GM23338 (cell line): ENCODE data around the gene TM7SF3. TPM values are rescaled to one million over a fixed set of nuclear protein-coding genes. Genes with fewer than 3 reads are reported as not detected.

Source experiments
- ATAC-seq: fragments of 200-7000 bp; cut with Tn5 transposase; 3 replicates; pipeline ENCODE4 v1.9.1; 2020
- DNase-seq: peaks from one replicate; pipeline ENCODE4 v3.0.0-alpha.2; 2015; ENCODE audit warnings: low spot score
- H2AFZ ChIP-seq: fragments of 200-600 bp; sonication (generic); 2 replicates; pipeline ENCODE4 v1.8.0; 2016; ENCODE audit warnings: antibody characterized with exemption, mild to moderate bottlenecking, moderate library complexity
- H3F3A ChIP-seq: fragments of 200-600 bp; sonication (generic); replicated peaks from 2 replicates; pipeline ENCODE4 v1.8.0; 2017; ENCODE audit warnings: antibody characterized with exemption, mixed run types, low read depth
- H3K27ac ChIP-seq: fragments of 200-600 bp; sonication (generic); 2 replicates; pipeline ENCODE4 v1.6.1; 2016; ENCODE audit warnings: low read depth
- H3K27me3 ChIP-seq: fragments of 200-600 bp; sonication (generic); 2 replicates; pipeline ENCODE4 v1.8.0; 2016; ENCODE audit warnings: mild to moderate bottlenecking, mixed run types, moderate library complexity; ENCODE audit not compliant: insufficient read depth
- H3K36me3 ChIP-seq: fragments of 200-600 bp; sonication (generic); 2 replicates; pipeline ENCODE4 v1.8.0; 2016; ENCODE audit warnings: mild to moderate bottlenecking; ENCODE audit not compliant: insufficient read depth
- H3K4me1 ChIP-seq: fragments of 200-600 bp; sonication (generic); 2 replicates; pipeline ENCODE4 v1.8.0; 2016; ENCODE audit warnings: mild to moderate bottlenecking, moderate library complexity; ENCODE audit not compliant: insufficient read depth
- H3K4me2 ChIP-seq: fragments of 200-600 bp; sonication (generic); 2 replicates; pipeline ENCODE4 v1.7.1; 2017; ENCODE audit warnings: mixed run types
- H3K4me3 ChIP-seq: fragments of 200-600 bp; sonication (generic); 2 replicates; pipeline ENCODE4 v1.6.1; 2016; ENCODE audit warnings: mixed run types
- H3K79me2 ChIP-seq: fragments of 200-600 bp; sonication (generic); replicated peaks from 2 replicates; pipeline ENCODE4 v1.8.0; 2017; ENCODE audit warnings: mild to moderate bottlenecking; ENCODE audit not compliant: insufficient read depth
- H3K9me2 ChIP-seq: fragments of 200-600 bp; sonication (generic); 2 replicates; pipeline ENCODE4 v1.8.0; 2017; ENCODE audit not compliant: insufficient read depth
- H4K20me1 ChIP-seq: fragments of 200-600 bp; sonication (generic); replicated peaks from 2 replicates; pipeline ENCODE4 v1.8.0; 2017; ENCODE audit warnings: mild to moderate bottlenecking; ENCODE audit not compliant: insufficient read depth
- H3K27ac Mint-ChIP-seq: 2 replicates; pipeline ENCODE4 v1.8.0; 2020; ENCODE audit warnings: inconsistent platforms, mild to moderate bottlenecking, moderate library complexity, mixed read lengths
- H3K27me3 Mint-ChIP-seq: 3 replicates; pipeline ENCODE4 v1.8.0; 2022; ENCODE audit warnings: low read depth, mild to moderate bottlenecking, moderate library complexity, mixed read lengths, inconsistent platforms; ENCODE audit not compliant: insufficient read depth, poor library complexity
- H3K36me3 Mint-ChIP-seq: 3 replicates; pipeline ENCODE4 v1.8.0; 2021; ENCODE audit warnings: low read depth, mild to moderate bottlenecking, inconsistent platforms, moderate library complexity, mixed read lengths
- H3K4me1 Mint-ChIP-seq: 3 replicates; pipeline ENCODE4 v1.8.0; 2020; ENCODE audit warnings: mild to moderate bottlenecking, inconsistent platforms, mixed read lengths
- H3K4me3 Mint-ChIP-seq: 3 replicates; pipeline ENCODE4 v1.8.0; 2021; ENCODE audit warnings: moderate library complexity, mild to moderate bottlenecking, inconsistent platforms, mixed read lengths
- H3K9me3 Mint-ChIP-seq: 3 replicates; pipeline ENCODE4 v1.8.0; 2020; ENCODE audit warnings: moderate library complexity, mild to moderate bottlenecking, inconsistent platforms, mixed read lengths
- CREB1 ChIP-seq: fragments of 250-450 bp; sonication (Bioruptor Pico); IDR thresholded peaks from 2 replicates; pipeline ENCODE4 v1.5.0; 2020; ENCODE audit warnings: low read depth, mild to moderate bottlenecking, moderate library complexity
- EZH2 ChIP-seq: fragments of 200-600 bp; sonication (generic); IDR thresholded peaks from one replicate; pipeline ENCODE4 v1.8.0; 2017; ENCODE audit warnings: antibody characterized with exemption, mild to moderate bottlenecking, low read depth; ENCODE audit not compliant: unreplicated experiment
- EZH2phosphoT487 ChIP-seq: fragments of 200-600 bp; sonication (generic); IDR thresholded peaks from one replicate; pipeline ENCODE4 v1.8.1; 2018; ENCODE audit warnings: antibody characterized with exemption; ENCODE audit not compliant: unreplicated experiment
- JUNB ChIP-seq: IDR thresholded peaks from one replicate; pipeline ENCODE4 v1.6.1; 2016; ENCODE audit warnings: antibody characterized with exemption; ENCODE audit not compliant: unreplicated experiment
- NANOG ChIP-seq: IDR thresholded peaks from 2 replicates; pipeline ENCODE4 v1.6.1; 2016; ENCODE audit warnings: antibody characterized with exemption, borderline replicate concordance
- POLR2AphosphoS5 ChIP-seq: IDR thresholded peaks from 2 replicates; pipeline ENCODE4 v1.6.1; 2016; ENCODE audit warnings: antibody characterized with exemption, low read depth
- STAT1 ChIP-seq: IDR thresholded peaks from one replicate; pipeline ENCODE4 v1.6.1; 2016; ENCODE audit warnings: antibody characterized with exemption; ENCODE audit not compliant: unreplicated experiment
- ZNF114 ChIP-seq: fragments of 250-450 bp; sonication (Bioruptor Pico); IDR thresholded peaks from 2 replicates; pipeline ENCODE4 v1.5.0; 2020; ENCODE audit warnings: mild to moderate bottlenecking, moderate library complexity
- ZNF331 ChIP-seq: fragments of 250-450 bp; sonication (Bioruptor Pico); IDR thresholded peaks from 2 replicates; pipeline ENCODE4 v1.5.0; 2020; ENCODE audit warnings: low read depth, mild to moderate bottlenecking, moderate library complexity
- polyA plus RNA-seq: library from polyadenylated mRNA; unstranded; fragments of >200 nt; fragmentation: Nextera tagmentation; extraction: Ambion mirVana; gene quantifications from 2 replicates; pipeline ENCODE4 v1.2.1, GENCODE V29; 2016
- total RNA-seq: library from RNA; depleted of rRNA; stranded (reverse); fragments of >200 nt; shearing (Covaris generic); gene quantifications from 2 replicates; pipeline ENCODE4 v1.2.3, GENCODE V29; 2014
- TF ChIP-seq, protein P1 (sequence below): IDR thresholded peaks from one replicate; pipeline ENCODE4 v1.6.1; 2018; ENCODE audit warnings: antibody characterized with exemption; ENCODE audit not compliant: unreplicated experiment
- TF ChIP-seq, protein P2 (sequence below), 2 experiments: fragments of 200-600 bp in 1 of 2; sonication (generic) in 1 of 2; conservative IDR thresholded peaks; 2 replicates each; pipeline versions ENCODE4 v1.5.1 to v1.6.1; 2016 to 2017; ENCODE audit warnings: antibody characterized with exemption in 2 of 2, low read depth in 2 of 2, mild to moderate bottlenecking in 2 of 2, moderate library complexity in 1 of 2
- TF ChIP-seq, protein P3 (sequence below): IDR thresholded peaks from 2 replicates; pipeline ENCODE4 v1.6.1; 2016; ENCODE audit warnings: antibody characterized with exemption
- TF ChIP-seq, protein P4 (sequence below): fragments of 250-450 bp; sonication (Bioruptor Pico); IDR thresholded peaks from 2 replicates; pipeline ENCODE4 v1.5.0; 2020; ENCODE audit warnings: mild to moderate bottlenecking, moderate library complexity

Gene TM7SF3
- total and polyA plus RNA-seq, 2 experiments from 2014 or later = 30.3 to 121 TPM

GRCh38 chr12:26995706-26996105, 18.5 kb downstream of the TM7SF3 start:
- H3K27me3 Mint-ChIP-seq = peaks cover 2% of the 10 kb centered on the region
- H3F3A ChIP-seq = no peaks in the 10 kb centered on the region
- H3K27ac Mint-ChIP-seq = no peak overlapping the region
- no peak overlapping the region for H3K4me3 Mint-ChIP-seq
- no peaks in the 10 kb centered on the region for H3K27me3 ChIP-seq
- H3K9me3 Mint-ChIP-seq = no peaks in the 10 kb centered on the region
- H3K36me3 ChIP-seq = peaks cover 26% of the 10 kb centered on the region
- no peak overlapping the region for H3K27ac ChIP-seq
- no peaks in the 10 kb centered on the region for H3K4me1 Mint-ChIP-seq
- no peak overlapping the region for H3K4me2 ChIP-seq
- peaks cover 13% of the 10 kb centered on the region; the same call in 1 of the 2 replicates for H3K79me2 ChIP-seq
- H3K4me1 ChIP-seq = no peaks in the 10 kb centered on the region
- H2AFZ ChIP-seq = no peak overlapping the region
- no peak for DNase-seq
- H3K4me3 ChIP-seq = no peak overlapping the region
- H3K9me2 ChIP-seq = no peaks in the 10 kb centered on the region
- H4K20me1 ChIP-seq = peaks cover 4% of the 10 kb centered on the region
- peaks cover 35% of the 10 kb centered on the region for H3K36me3 Mint-ChIP-seq
- ATAC-seq = no peak
- TF ChIP-seq POLR2AphosphoS5 = no peak
- TF ChIP-seq ZNF114 (CRISPR knock-in tag) = no peak
- no peak for TF ChIP-seq STAT1
- TF ChIP-seq ZNF331 (CRISPR knock-in tag) = no peak
- no peak for TF ChIP-seq JUNB
- TF ChIP-seq, protein P1, sequence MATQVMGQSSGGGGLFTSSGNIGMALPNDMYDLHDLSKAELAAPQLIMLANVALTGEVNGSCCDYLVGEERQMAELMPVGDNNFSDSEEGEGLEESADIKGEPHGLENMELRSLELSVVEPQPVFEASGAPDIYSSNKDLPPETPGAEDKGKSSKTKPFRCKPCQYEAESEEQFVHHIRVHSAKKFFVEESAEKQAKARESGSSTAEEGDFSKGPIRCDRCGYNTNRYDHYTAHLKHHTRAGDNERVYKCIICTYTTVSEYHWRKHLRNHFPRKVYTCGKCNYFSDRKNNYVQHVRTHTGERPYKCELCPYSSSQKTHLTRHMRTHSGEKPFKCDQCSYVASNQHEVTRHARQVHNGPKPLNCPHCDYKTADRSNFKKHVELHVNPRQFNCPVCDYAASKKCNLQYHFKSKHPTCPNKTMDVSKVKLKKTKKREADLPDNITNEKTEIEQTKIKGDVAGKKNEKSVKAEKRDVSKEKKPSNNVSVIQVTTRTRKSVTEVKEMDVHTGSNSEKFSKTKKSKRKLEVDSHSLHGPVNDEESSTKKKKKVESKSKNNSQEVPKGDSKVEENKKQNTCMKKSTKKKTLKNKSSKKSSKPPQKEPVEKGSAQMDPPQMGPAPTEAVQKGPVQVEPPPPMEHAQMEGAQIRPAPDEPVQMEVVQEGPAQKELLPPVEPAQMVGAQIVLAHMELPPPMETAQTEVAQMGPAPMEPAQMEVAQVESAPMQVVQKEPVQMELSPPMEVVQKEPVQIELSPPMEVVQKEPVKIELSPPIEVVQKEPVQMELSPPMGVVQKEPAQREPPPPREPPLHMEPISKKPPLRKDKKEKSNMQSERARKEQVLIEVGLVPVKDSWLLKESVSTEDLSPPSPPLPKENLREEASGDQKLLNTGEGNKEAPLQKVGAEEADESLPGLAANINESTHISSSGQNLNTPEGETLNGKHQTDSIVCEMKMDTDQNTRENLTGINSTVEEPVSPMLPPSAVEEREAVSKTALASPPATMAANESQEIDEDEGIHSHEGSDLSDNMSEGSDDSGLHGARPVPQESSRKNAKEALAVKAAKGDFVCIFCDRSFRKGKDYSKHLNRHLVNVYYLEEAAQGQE = no peak
- no peak for TF ChIP-seq CREB1 (CRISPR knock-in tag)
- TF ChIP-seq, protein P2, sequence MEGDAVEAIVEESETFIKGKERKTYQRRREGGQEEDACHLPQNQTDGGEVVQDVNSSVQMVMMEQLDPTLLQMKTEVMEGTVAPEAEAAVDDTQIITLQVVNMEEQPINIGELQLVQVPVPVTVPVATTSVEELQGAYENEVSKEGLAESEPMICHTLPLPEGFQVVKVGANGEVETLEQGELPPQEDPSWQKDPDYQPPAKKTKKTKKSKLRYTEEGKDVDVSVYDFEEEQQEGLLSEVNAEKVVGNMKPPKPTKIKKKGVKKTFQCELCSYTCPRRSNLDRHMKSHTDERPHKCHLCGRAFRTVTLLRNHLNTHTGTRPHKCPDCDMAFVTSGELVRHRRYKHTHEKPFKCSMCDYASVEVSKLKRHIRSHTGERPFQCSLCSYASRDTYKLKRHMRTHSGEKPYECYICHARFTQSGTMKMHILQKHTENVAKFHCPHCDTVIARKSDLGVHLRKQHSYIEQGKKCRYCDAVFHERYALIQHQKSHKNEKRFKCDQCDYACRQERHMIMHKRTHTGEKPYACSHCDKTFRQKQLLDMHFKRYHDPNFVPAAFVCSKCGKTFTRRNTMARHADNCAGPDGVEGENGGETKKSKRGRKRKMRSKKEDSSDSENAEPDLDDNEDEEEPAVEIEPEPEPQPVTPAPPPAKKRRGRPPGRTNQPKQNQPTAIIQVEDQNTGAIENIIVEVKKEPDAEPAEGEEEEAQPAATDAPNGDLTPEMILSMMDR (conservative IDR thresholded peaks at IDR 0.05; ENCODE audit: low read depth in 2 of 2) = no peak
- no peak for TF ChIP-seq NANOG
- no peak for TF ChIP-seq EZH2
- TF ChIP-seq EZH2phosphoT487 = no peak
- TF ChIP-seq, protein P3, sequence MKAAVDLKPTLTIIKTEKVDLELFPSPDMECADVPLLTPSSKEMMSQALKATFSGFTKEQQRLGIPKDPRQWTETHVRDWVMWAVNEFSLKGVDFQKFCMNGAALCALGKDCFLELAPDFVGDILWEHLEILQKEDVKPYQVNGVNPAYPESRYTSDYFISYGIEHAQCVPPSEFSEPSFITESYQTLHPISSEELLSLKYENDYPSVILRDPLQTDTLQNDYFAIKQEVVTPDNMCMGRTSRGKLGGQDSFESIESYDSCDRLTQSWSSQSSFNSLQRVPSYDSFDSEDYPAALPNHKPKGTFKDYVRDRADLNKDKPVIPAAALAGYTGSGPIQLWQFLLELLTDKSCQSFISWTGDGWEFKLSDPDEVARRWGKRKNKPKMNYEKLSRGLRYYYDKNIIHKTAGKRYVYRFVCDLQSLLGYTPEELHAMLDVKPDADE = no peak
- TF ChIP-seq, protein P4, sequence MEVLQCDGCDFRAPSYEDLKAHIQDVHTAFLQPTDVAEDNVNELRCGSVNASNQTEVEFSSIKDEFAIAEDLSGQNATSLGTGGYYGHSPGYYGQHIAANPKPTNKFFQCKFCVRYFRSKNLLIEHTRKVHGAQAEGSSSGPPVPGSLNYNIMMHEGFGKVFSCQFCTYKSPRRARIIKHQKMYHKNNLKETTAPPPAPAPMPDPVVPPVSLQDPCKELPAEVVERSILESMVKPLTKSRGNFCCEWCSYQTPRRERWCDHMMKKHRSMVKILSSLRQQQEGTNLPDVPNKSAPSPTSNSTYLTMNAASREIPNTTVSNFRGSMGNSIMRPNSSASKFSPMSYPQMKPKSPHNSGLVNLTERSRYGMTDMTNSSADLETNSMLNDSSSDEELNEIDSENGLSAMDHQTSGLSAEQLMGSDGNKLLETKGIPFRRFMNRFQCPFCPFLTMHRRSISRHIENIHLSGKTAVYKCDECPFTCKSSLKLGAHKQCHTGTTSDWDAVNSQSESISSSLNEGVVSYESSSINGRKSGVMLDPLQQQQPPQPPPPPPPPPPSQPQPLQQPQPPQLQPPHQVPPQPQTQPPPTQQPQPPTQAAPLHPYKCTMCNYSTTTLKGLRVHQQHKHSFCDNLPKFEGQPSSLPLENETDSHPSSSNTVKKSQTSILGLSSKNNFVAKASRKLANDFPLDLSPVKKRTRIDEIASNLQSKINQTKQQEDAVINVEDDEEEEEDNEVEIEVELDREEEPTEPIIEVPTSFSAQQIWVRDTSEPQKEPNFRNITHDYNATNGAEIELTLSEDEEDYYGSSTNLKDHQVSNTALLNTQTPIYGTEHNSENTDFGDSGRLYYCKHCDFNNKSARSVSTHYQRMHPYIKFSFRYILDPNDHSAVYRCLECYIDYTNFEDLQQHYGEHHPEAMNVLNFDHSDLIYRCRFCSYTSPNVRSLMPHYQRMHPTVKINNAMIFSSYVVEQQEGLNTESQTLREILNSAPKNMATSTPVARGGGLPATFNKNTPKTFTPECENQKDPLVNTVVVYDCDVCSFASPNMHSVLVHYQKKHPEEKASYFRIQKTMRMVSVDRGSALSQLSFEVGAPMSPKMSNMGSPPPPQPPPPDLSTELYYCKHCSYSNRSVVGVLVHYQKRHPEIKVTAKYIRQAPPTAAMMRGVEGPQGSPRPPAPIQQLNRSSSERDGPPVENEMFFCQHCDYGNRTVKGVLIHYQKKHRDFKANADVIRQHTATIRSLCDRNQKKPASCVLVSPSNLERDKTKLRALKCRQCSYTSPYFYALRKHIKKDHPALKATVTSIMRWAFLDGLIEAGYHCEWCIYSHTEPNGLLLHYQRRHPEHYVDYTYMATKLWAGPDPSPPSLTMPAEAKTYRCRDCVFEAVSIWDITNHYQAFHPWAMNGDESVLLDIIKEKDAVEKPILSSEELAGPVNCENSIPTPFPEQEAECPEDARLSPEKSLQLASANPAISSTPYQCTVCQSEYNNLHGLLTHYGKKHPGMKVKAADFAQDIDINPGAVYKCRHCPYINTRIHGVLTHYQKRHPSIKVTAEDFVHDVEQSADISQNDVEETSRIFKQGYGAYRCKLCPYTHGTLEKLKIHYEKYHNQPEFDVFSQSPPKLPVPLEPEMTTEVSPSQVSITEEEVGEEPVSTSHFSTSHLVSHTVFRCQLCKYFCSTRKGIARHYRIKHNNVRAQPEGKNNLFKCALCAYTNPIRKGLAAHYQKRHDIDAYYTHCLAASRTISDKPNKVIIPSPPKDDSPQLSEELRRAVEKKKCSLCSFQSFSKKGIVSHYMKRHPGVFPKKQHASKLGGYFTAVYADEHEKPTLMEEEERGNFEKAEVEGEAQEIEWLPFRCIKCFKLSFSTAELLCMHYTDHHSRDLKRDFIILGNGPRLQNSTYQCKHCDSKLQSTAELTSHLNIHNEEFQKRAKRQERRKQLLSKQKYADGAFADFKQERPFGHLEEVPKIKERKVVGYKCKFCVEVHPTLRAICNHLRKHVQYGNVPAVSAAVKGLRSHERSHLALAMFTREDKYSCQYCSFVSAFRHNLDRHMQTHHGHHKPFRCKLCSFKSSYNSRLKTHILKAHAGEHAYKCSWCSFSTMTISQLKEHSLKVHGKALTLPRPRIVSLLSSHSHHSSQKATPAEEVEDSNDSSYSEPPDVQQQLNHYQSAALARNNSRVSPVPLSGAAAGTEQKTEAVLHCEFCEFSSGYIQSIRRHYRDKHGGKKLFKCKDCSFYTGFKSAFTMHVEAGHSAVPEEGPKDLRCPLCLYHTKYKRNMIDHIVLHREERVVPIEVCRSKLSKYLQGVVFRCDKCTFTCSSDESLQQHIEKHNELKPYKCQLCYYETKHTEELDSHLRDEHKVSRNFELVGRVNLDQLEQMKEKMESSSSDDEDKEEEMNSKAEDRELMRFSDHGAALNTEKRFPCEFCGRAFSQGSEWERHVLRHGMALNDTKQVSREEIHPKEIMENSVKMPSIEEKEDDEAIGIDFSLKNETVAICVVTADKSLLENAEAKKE (CRISPR knock-in tag) = no peak
